SKM-1 treated with dmso at 0.1 percent for 144 hours (cell line): ENCODE results near the gene PGAM2.

Source experiments
- DNase-seq: peaks from one replicate; lab custom pipeline; 2025; ENCODE audit not compliant: unreplicated experiment; lab: John Stamatoyannopoulos, UW

PGAM2 gene

GRCh38 chr7:44067064-44067951 lies 1.9 kb upstream of the PGAM2 start:
- no peak for DNase-seq

DNA sequence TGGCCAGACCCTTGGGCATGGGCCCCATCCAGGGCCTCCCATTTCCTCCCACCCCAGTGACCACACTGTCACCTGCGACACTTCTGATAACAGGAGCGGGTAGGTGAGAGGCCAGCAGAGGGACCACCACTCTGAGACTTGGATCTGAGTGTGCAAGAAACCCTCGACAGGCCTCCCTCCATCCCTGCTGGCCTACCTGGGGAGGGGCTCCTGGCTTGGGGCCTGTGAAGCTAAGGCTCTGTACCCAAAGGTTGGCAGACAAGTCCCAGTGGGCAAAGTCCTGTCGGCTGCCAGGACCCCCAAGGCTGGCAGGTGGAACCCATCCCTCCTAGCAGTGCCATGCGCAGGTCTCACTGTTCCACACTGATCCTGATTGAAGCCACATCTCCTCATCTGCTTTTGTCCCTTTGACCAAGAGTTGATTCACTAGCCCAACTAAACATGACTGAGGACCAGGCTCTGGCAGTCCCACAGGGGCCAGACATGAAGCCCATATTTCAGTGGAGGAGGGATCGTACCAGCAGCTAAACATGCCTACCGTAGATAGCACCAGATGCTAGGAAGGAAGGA lies 1.2 kb upstream of the PGAM2 start:
- no peak for DNase-seq

DNA sequence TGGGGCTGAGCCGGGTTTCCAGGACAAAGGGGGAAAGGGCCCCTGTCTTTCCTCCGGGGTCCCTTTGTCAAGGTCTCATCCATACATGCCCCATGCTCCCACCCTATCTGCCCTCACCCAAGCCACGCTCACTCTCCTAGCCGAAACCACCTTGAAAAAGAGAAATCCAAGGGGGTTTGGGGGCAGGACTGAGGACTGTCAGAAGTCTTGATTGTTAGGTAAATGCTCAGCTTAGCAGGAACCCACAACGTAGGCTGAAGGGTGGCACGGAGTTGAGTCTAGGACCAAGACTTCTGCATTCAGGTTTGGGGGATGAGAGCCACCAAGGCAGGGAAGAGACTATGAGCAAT lies 719 bp upstream of the PGAM2 start:
- DNase-seq, result no peak

DNA sequence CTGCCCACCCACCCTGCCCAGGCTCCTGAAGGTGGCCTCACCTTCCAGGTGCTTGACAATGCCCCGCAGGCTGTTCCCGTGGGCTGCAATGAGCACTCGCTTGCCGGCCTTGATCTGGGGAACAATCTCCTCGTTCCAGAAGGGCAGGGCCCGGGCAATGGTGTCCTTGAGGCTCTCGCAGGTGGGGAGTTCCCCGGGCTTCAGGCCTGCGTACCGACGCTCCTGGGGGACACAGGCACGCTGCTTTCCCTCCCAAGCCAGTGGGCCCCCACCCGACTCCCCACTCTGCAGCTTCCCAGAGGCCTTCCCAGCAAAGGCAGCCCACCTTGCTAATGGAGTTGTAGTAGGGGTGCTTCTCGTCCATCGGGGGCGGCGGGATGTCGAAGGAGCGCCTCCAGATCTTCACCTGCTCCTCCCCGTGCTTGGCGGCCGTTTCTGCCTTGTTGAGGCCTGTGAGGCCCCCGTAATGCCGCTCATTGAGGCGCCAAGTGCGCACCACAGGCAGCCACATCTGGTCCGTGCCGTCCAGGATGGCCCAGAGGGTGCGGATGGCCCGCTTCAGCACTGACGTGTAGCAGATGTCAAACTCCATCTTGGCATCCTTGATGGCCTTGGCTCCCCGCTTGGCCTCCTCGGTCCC lies 456 bp downstream of the PGAM2 start:
- DNase-seq, result no peak

DNA sequence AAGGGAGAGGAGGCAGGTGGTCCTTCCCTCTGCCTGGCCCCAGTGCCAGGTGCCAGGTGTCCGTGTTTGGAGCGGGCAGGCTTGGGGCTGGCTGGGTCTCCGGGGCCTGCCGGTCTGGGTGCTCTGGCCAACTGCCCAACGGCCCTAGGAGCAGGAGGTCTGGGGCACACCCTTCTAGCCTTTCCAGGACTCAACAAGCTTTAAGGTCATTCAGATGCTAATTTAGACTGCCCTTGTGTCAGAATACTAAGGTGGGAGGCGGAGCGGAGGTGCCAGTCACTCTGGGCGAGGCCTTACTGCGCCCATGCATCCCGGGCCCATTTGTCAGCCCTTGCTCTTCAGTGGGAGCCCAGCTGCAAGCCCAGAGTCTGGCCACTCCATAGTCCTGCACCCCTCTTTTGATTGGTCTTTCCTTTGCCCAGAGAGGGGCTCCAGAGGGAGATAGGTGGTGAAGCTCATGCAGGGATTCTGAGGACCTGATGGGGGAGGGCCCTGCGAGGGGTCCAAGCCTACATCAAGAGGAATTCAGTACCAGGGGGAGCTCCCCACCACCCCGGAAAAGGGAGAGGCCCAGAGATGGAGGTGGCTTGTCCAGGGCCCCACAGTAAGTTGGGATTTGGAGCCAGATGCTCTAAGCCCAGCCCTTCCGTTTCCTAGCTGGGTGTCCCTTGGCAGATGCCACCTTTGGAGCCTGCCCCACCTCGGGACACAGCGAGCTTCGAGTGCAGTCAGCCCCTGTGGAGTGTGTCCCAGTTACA lies 1.3 kb downstream of the PGAM2 start:
- no peak for DNase-seq

DNA sequence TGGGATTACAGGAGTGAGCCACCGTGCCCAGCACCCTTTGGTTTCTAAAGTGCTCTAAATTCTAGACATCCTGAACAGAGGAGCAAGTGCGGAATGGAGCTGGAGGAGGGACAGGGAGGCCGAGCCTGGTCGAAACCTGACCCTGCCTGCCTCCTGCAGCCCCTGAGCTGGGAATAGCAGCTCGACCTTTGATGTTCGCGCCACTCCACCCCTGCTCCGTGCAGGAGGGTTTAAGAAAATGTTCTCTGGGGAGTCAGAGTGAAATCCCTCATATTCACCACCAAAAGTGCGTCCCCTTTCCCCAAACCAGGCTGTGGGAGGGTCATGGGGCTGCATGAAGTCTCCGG lies 1.8 kb downstream of the PGAM2 start:
- no peak for DNase-seq

DNA sequence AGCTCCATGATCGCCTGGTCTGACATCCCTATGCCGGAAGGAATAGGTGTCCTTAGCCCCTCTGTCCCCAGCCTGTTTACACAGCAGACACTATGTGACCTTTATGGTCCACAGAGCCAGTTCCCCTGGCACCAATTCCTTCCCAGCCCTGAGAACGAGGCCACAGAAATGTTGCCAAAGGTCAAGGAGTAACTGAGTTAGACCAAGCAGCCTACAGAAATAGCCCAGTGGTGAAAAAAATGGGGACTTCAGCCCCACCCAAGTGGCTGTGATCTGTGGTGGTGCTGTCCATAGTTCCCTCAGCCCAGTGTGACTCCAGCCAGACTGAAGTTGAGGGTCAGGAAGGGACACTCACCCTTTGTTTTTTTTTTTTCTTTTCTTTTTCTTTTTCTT lies 2.5 kb downstream of the PGAM2 start:
- DNase-seq, result no peak

GRCh38 chr7:44062180-44062902 lies 3.0 kb downstream of the PGAM2 start:
- no peak for DNase-seq

DNA sequence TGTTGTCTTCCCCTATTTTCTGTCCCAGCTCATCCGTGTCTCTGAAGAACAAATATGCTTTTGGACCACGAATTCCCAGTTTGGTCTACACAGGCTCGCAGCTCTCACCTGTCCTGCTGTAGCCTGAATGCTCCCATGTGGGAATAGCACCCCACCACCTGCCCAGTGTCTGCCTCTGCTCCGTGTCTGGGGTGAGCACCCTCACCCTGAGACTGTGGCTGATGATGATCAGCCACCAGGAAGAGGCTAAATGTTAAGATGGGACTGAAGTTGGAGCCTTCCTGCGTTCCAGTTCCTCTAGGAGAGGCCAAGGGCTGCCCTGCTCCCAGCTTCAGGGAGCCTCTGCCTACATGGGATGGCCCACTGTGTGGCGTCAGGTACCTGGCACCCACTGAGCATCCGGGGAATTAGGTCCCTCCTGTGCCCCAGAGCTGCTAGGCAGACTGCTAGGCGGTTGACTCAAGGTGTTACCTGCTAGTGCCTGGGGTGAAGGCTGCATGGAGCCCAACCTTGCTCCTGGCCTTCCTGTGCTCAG lies 3.7 kb downstream of the PGAM2 start:
- DNase-seq, result no peak

DNA sequence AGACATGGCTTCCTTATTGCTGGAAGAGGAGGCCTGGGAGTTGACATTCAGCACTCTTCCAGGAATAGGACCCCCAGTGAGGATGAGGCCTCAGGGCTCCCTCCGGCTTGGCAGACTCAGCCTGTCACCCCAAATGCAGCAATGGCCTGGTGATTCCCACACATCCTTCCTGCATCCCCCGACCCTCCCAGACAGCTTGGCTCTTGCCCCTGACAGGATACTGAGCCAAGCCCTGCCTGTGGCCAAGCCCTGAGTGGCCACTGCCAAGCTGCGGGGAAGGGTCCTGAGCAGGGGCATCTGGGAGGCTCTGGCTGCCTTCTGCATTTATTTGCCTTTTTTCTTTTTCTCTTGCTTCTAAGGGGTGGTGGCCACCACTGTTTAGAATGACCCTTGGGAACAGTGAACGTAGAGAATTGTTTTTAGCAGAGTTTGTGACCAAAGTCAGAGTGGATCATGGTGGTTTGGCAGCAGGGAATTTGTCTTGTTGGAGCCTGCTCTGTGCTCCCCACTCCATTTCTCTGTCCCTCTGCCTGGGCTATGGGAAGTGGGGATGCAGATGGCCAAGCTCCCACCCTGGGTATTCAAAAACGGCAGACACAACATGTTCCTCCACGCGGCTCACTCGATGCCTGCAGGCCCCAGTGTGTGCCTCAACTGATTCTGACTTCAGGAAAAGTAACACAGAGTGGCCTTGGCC lies 4.3 kb downstream of the PGAM2 start:
- no peak for DNase-seq

DNA sequence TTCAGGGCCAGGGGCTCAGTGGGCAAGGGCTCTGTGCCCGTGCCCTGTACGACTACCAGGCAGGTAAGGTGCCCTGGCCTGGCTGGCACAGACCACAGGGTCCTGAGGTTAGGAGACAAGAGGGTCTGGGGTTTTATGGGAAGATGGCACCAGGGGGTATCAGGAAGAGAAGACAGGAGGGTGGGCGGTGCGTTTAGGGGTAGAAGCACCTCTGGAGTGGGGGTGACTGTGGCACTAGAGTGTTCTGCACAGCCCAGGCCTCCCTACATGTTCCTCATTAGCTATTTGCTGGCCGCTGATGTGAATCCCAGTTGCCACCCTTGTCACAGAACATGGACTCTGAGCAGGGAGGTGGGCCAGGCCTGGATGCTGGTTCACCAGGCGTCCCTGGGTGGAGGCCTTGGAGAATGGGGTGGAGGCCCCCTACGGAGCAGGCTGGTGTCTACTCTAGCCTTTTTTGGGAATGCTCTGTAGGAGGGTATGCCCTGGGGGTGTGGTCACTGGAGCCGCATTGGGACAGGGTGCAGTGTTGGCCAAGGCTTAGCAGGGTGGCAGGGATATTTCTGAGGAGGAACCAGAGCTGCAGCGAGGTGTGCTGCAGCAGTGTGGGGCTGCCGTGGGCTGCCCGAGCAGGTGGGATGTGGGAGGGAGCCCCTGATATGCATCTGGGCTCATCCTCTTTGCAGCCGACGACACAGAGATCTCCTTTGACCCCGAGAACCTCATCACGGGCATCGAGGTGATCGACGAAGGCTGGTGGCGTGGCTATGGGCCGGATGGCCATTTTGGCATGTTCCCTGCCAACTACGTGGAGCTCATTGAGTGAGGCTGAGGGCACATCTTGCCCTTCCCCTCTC lies 5.0 kb downstream of the PGAM2 start:
- no peak for DNase-seq

GRCh38 chr7:44059219-44060090 lies 5.9 kb downstream of the PGAM2 start:
- DNase-seq, result no peak

DNA sequence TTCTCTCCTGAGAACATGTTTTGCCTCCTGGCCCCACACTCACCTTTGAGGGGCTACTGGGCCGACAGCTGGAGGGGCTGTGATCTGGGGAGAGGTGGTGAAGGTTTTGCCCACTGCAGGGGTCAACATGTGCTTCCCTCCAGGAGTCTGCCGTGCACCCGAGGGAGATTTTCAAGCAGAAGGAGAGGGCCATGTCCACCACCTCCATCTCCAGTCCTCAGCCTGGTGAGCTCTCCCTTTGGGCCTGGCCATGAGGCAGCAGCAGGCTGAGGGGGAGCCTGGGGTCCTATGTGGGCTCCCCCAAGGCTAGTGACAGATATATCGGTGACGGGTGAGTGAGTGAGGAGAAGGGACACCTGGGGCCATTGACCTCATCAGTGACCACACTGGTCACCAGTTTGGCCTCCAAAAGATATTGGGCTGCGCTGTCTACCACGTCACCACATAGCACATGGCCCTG lies 6.6 kb downstream of the PGAM2 start:
- DNase-seq, result no peak

DNA sequence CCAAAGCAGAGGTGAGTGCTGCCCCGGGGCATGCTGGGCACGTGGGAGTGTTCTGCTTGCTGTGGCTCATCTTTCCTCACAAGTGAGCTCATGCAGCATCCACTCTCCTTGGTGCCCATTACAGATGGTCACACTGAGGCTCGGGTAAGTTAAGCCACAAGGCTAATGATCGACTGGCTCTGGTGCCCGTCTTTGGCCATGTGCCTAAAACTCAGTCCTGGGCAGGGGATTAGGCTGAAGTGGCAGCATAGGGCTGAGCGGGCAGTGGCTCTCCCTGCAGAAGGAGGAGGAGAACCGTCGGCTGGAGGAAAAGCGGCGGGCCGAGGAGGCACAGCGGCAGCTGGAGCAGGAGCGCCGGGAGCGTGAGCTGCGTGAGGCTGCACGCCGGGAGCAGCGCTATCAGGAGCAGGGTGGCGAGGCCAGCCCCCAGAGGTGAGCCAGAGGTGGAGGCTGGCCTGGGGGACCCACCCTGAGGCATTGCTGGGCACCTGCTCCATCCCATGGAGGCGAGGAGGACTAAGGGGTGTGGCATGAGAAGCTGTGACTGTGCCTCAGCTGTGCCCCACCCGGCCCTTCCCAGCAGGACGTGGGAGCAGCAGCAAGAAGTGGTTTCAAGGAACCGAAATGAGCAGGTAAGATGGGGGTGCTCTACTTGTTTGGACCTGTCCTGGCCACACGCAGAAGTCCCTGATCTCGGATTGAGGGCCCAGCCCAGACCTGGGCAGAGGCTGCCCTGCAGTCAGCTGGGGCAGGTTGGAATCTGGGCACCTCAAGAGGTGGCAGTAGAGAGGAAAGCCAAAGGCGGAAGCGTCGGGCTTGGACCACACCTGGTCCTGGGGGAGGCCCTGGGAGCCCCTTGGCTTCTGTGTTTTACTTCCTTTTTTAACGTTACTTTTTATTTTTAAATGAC lies 7.3 kb downstream of the PGAM2 start:
- DNase-seq, result no peak

GRCh38 chr7:44057181-44057848 lies 8.1 kb downstream of the PGAM2 start:
- no peak for DNase-seq

GRCh38 chr7:44056681-44057080 lies 8.7 kb downstream of the PGAM2 start:
- DNase-seq, result no peak
